Measurements from ENCODE around the gene ARAP2.

Gene ARAP2

GRCh38 chr4:36180206-36180605 lies 64.1 kb downstream of the ARAP2 start:
- no peak for DNase-seq

DNA sequence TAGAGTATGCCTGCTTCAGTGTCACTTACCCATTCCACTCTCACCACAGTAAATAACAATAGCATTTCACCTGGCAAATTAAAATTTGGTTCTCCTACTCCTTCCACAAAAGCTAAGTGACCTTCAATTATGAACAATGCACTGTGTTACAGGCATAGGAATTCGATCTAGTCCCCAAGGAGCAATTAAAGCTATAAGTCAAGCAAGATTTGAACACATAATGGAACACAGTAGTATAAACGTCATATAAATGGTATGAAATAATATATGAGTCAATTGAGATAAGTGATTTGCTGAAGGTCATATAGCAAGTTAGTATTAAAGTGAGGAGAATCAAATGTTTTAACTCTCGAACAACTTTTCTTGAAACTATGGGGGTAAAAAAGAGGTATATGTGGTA lies 65.8 kb downstream of the ARAP2 start:
- no peak for DNase-seq

DNA sequence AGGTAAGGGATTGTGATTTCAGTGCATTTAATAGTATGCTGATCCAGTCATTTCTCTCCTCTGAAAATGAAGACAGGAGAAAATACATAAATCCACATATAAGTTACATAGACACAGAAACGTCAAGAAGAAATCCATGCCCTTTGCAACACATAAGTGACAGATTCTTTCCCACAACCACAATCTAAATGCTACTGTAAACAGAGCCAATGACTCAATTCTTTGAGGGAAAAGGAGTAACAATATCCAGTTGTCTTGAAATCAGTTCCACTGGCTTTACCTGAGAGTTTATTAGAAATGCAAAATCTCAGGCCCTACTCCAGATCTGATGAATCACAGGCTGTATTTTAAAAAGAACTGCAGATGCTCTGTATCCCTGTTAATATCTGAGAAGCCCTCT lies 66.4 kb downstream of the ARAP2 start:
- DNase-seq = no peak

DNA sequence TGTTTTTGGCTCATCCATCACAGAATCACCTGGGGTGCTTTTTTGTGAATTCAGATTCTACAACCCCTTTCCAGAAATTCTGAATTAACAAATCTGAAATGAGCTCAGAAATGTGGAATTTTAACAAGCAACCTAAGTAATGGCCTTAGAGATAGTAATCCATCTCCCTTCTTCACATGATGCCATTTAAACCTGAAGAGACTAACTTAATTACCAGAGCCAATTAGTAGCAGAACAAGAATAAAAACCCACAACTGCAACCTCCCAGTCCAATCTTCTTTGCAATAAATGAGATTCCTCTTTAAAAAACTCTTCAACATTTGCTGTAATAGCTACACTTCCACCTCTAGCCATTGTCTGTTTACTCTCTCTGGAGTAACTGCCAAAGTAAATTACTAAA lies 69.7 kb downstream of the ARAP2 start:
- DNase-seq = no peak

- no peak for DNase-seq
Measured at GRCh38 chr4:36173905-36174304, 70.4 kb downstream of the ARAP2 start.

DNA sequence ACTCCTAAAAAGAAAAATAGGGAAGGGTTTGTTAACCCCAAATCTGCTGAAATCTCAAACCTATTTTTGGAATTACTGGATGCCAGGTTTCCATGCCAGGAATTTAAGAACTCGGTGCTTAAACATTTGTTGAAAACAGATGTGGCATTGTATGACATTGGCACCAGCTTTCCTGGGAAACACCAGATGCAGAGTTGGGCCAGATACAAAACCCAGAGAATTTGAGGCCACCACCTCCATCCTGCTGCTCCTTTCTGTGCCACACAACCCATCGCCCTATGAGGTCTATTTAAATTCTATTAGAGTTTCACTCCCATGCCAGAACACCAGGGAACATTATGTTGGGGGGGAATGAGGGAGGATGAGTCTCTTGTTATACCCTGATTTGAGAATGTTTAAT lies 71.7 kb downstream of the ARAP2 start:
- no peak for DNase-seq

- no peak for DNase-seq
Measured at GRCh38 chr4:36168127-36168878, 76.0 kb downstream of the ARAP2 start.

- no peak for DNase-seq
Measured at GRCh38 chr4:36165631-36166005, 78.7 kb downstream of the ARAP2 start.

DNA sequence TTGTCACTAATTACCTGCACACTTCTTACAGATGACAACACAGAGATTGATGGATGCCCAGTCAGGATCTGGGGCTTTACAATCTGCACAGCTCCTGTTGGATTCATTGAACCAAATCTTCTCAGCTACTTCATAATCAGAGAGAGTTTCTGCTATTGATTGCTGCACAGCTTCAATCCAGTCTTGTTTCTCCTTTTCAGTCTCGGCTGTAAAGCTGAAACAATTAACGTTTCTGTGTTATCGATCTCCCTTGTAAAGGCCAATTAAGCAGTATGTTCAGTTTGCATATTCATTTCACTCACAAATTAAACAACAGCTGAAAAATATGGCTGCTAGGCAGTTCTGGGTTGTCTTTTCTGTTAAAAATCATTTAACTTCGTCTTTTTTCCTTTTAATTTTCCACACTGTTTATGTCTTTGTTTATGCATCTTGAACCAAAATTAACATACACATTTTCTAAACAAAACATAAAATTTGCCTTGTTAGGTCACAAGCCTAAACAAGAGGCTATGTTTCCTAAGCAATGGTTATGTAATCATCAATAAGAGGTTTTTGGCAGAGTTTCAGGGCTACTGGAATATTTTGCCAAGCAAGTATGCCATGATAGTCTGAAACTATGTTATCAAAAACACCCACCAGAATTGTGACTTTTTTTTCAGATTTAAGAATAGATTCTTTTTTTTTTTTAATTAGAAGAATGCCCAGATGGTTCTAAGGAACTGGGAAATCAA lies 79.2 kb downstream of the ARAP2 start:
- DNase-seq = no peak

GRCh38 chr4:36163198-36163597 lies 81.1 kb downstream of the ARAP2 start:
- DNase-seq = no peak

DNA sequence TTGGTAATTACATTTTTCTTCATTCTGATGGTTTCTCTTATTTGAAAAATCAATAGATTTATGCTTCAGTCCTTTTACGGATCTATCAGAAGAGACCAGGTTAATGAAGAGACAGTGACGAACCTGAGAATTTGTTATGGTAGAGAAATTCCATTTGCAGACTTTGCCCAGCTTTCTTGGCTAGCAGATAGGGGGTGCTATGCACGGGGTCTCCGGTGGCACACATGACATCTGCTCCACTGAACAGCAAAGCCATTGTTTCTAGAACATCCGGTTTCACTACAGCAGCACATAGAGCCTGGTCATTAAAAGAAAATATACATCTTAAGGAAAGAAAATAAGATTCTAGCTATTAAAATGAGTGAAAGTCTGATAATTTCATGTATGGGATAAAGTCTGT lies 85.1 kb downstream of the ARAP2 start:
- DNase-seq = no peak

- no peak for DNase-seq
Measured at GRCh38 chr4:36152735-36153134, 91.6 kb downstream of the ARAP2 start.

DNA sequence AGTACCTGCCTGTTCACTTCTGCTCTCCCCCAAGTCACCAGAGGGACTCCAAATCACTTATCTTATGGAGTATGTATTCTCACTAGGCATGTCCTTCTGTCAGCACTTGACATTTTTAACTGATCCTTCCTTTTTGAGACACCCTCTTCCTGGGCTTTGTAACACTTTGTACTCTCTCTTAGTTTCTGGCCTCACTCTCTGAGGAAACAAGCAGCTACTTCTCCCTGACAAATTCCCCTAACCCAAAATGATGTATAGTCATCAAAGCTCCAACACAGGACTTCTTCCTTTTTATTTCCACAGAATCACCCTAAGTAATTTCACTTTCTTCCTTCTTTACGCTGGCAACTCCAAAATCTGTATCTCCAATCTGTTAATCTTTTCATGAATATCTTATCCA lies 101.8 kb downstream of the ARAP2 start:
- DNase-seq = no peak

- DNase-seq = no peak
Measured at GRCh38 chr4:36141186-36141585, 103.1 kb downstream of the ARAP2 start.

- no peak for DNase-seq
Measured at GRCh38 chr4:36140421-36140820, 103.9 kb downstream of the ARAP2 start.

DNA sequence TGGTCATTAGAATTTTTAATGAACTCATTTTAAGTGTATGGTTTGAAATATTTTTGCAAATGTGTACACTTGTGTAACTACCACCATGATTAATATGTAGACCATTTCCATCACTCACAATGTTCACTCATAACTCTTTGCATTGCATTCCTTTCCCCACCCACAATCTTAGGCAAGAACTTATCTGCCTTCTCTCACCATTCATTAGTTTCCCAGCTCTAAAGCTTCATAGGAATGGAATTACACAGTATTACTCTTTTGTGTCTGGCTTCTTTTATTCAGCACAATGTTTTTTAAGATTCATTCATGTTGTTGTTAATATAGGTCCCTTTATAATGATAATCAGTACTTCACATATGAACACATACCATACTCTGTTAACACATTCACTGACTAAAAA lies 106.1 kb downstream of the ARAP2 start:
- no peak for DNase-seq

- DNase-seq = no peak
Measured at GRCh38 chr4:36137336-36137735, 107.0 kb downstream of the ARAP2 start.

- no peak for DNase-seq
Measured at GRCh38 chr4:36133658-36134057, 110.7 kb downstream of the ARAP2 start.

- DNase-seq = no peak
Measured at GRCh38 chr4:36133086-36133485, 111.2 kb downstream of the ARAP2 start.

DNA sequence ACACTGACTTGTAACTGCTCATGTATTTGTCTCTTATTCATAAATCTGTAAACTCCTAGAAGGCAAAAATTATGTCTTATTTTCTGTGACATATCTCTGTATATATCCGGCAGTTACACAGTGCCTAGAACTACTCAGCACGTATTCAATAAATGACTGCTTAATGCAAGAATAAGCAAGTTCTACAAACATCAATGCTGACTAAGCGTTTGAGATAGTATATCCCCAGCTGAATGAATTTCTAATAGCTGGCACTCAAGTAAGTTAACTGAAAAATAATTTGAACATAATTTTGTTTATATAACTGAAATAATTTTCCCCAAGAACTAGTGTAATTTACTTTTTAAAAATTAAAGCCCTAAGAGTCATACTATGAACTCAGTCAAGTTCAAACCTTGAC lies 113.7 kb downstream of the ARAP2 start:
- no peak for DNase-seq

DNA sequence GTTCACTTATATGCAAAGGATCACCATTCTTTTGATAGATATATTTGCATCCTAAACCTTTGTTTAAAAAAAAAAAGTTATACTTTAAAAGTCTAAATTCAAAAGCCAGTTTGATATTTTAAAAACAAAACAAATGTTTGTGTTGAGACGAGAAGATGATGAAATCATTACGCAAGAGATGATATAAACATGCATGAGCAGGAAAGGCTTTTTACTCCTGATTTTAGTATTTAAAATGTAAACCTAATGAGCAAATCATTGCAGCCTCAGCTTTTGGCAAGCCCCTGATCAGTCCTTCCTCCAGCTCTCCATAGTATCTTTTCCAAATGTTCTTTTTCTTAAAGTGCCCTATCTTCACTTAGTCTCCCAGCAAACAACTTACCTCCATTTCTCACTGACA lies 115.6 kb downstream of the ARAP2 start:
- DNase-seq = no peak

GRCh38 chr4:36123906-36124305 lies 120.4 kb downstream of the ARAP2 start:
- DNase-seq = no peak

GRCh38 chr4:36115312-36115711 lies 129.0 kb downstream of the ARAP2 start:
- DNase-seq = no peak

GRCh38 chr4:36111172-36111571 lies 133.1 kb downstream of the ARAP2 start:
- no peak for DNase-seq

Measured in right kidney (tissue), 1 donor.